OCI-LY7 (cell line): ENCODE results near the gene STX8. TPM values are rescaled to one million over a fixed set of nuclear protein-coding genes. Genes with fewer than 3 reads are reported as not detected.

Experiments used
- BruUV-seq: library from RNA; stranded (reverse); fragments of 400-500 nt; replicated peaks from 2 replicates; lab custom pipeline; 2021; lab: Mats Ljungman, UMichigan
- CTCF ChIA-PET: fragments of 300-600 bp; sonication (Branson Sonifier 250); formaldehyde crosslinking; loops from one replicate; lab custom pipeline; 2022; ENCODE audit warnings: antibody characterized with exemption; ENCODE audit not compliant: unreplicated experiment; lab: Charles Lee
- POLR2A ChIA-PET: fragments of 300-600 bp; sonication (Branson Sonifier 250); formaldehyde crosslinking; loops from one replicate; lab custom pipeline; 2022; ENCODE audit warnings: antibody characterized with exemption; lab: Charles Lee
- DNase-seq: peaks from one replicate; pipeline ENCODE4 v3.0.0-alpha.2; 2015; ENCODE audit warnings: low spot score
- H2AFZ ChIP-seq: fragments of 200-600 bp; sonication (generic), shearing (Covaris generic); 2 replicates; pipeline ENCODE4 v1.6.1; 2014; ENCODE audit warnings: mild to moderate bottlenecking, antibody characterized with exemption, low read length, moderate library complexity
- H3K27ac ChIP-seq: fragments of 200-600 bp; sonication (generic); 2 replicates; pipeline ENCODE4 v1.5.1; 2014; ENCODE audit warnings: mixed run types, low read depth, mild to moderate bottlenecking, moderate library complexity, low read length, inconsistent platforms; ENCODE audit not compliant: poor library complexity, severe bottlenecking
- H3K36me3 ChIP-seq: fragments of 200-600 bp; sonication (generic); 2 replicates; pipeline ENCODE4 v1.6.1; 2014; ENCODE audit warnings: mild to moderate bottlenecking, antibody characterized with exemption, low read length, moderate library complexity, mixed read lengths; ENCODE audit not compliant: insufficient read depth
- H3K4me1 ChIP-seq: fragments of 200-600 bp; sonication (generic); 2 replicates; pipeline ENCODE4 v1.5.1; 2014; ENCODE audit warnings: mild to moderate bottlenecking, low read length; ENCODE audit not compliant: insufficient read depth, poor library complexity, severe bottlenecking
- H3K4me2 ChIP-seq: fragments of 200-600 bp; sonication (generic); 2 replicates; pipeline ENCODE4 v1.6.1; 2014; ENCODE audit warnings: mild to moderate bottlenecking, low read length
- H3K4me3 ChIP-seq: fragments of 200-600 bp; sonication (generic); 2 replicates; pipeline ENCODE4 v1.5.1; 2014; ENCODE audit warnings: mild to moderate bottlenecking, low read depth, low read length; ENCODE audit not compliant: poor library complexity, severe bottlenecking
- H3K79me2 ChIP-seq: fragments of 200-600 bp; sonication (generic); 2 replicates; pipeline ENCODE4 v1.6.1; 2016; ENCODE audit warnings: low read depth, mild to moderate bottlenecking, low read length, moderate library complexity, mixed read lengths; ENCODE audit not compliant: insufficient read depth
- H3K9me2 ChIP-seq: fragments of 200-600 bp; sonication (generic); 2 replicates; pipeline ENCODE4 v1.6.1; 2016; ENCODE audit warnings: mild to moderate bottlenecking, low read length, mixed read lengths; ENCODE audit not compliant: insufficient read depth
- H3K9me3 ChIP-seq: fragments of 200-600 bp; sonication (generic); 2 replicates; pipeline ENCODE4 v1.6.1; 2014; ENCODE audit warnings: mild to moderate bottlenecking, mixed run types, low read length, mixed read lengths
- H4K20me1 ChIP-seq: fragments of 200-600 bp; sonication (generic); 2 replicates; pipeline ENCODE4 v1.6.1; 2014; ENCODE audit warnings: mild to moderate bottlenecking, antibody characterized with exemption, low read length, moderate library complexity, mixed read lengths; ENCODE audit not compliant: insufficient read depth
- CTCF ChIP-seq: fragments of 200-600 bp; sonication (generic); conservative IDR thresholded peaks from 2 replicates; pipeline ENCODE4 v1.5.1; 2014; ENCODE audit warnings: mild to moderate bottlenecking, antibody characterized with exemption, low read length, moderate library complexity, mixed read lengths
- EZH2phosphoT487 ChIP-seq: fragments of 200-600 bp; sonication (generic); IDR thresholded peaks from 2 replicates; pipeline ENCODE4 v1.6.1; 2018; ENCODE audit warnings: low read depth, borderline replicate concordance, mild to moderate bottlenecking, mixed run types, antibody characterized with exemption, low read length, moderate library complexity, mixed read lengths
- intact Hi-C: fragments of 100-400 bp; cut with micrococcal nuclease; formaldehyde crosslinking; loops from one replicate; pipeline ENCODE4 v1.10.0; 2022; ENCODE audit not compliant: unreplicated experiment
- total RNA-seq, 2 experiments: library from RNA; depleted of rRNA in 1 of 2; stranded (reverse); fragments of >200 nt in 1 of 2; shearing (Covaris generic) in 1 of 2; gene quantifications; 2 replicates each; pipeline ENCODE4 v1.2.3, GENCODE V29; 2014 to 2022

The STX8 gene
- total RNA-seq, 2 experiments from 2014 or later: 56.7 to 69.0 TPM

- intact Hi-C loops: no loop called here
- Histone ChIP-seq H3K36me3 (no peaks in the 10 kb centered on the region), H3K9me2 (no peaks in the 10 kb centered on the region), H4K20me1 (no peaks in the 10 kb centered on the region), H3K4me1 (no peaks in the 10 kb centered on the region), H3K79me2 (no peaks in the 10 kb centered on the region), H3K4me2 (no peak overlapping the region), H2AFZ (no peak overlapping the region), H3K9me3 (no peaks in the 10 kb centered on the region), H3K27ac (no peak overlapping the region), H3K4me3 (no peak overlapping the region)
- BruUV-seq: no TSS peak
- TF ChIP-seq CTCF: no peak
- no peak for TF ChIP-seq EZH2phosphoT487
- ChIA-PET POLR2A (no interaction called here), CTCF (no interaction called here)
- no peak for DNase-seq
These were observed 33.9 kb downstream of the STX8 start for GRCh38 chr17:9541718-9542117.

- no peak overlapping the region for H3K4me2 ChIP-seq
- H3K36me3 ChIP-seq: no peaks in the 10 kb centered on the region
- no peaks in the 10 kb centered on the region for H3K79me2 ChIP-seq
- no peak overlapping the region for H3K4me3 ChIP-seq
- H3K4me1 ChIP-seq: no peaks in the 10 kb centered on the region
- H3K9me3 ChIP-seq: no peaks in the 10 kb centered on the region
- intact Hi-C loops: no loop called here
- CTCF ChIA-PET: no interaction called here
- H2AFZ ChIP-seq: no peak overlapping the region
- no TSS peak for BruUV-seq
- TF ChIP-seq EZH2phosphoT487: no peak
- TF ChIP-seq CTCF: no peak
- H3K9me2 ChIP-seq: no peaks in the 10 kb centered on the region
- POLR2A ChIA-PET: no interaction called here
- no peaks in the 10 kb centered on the region for H4K20me1 ChIP-seq
- DNase-seq: no peak
- no peak overlapping the region for H3K27ac ChIP-seq
These were observed 37.0 kb downstream of the STX8 start for GRCh38 chr17:9538626-9539025.

GRCh38 chr17:9537177-9537776 is 38.3 kb downstream of the STX8 start:
- TF ChIP-seq EZH2phosphoT487: no peak
- no peak for TF ChIP-seq CTCF
- POLR2A ChIA-PET: no interaction called here
- no peak for DNase-seq
- Histone ChIP-seq H4K20me1 (no peaks in the 10 kb centered on the region), H3K27ac (no peak overlapping the region), H3K9me3 (no peaks in the 10 kb centered on the region), H3K4me3 (no peak overlapping the region), H3K4me2 (no peak overlapping the region), H3K4me1 (no peaks in the 10 kb centered on the region), H2AFZ (no peak overlapping the region), H3K36me3 (no peaks in the 10 kb centered on the region), H3K79me2 (no peaks in the 10 kb centered on the region), H3K9me2 (no peaks in the 10 kb centered on the region)
- intact Hi-C loops: no loop called here
- no TSS peak for BruUV-seq
- CTCF ChIA-PET: no interaction called here
